ENCODE measurements around the gene SELENON. TPM values are rescaled to one million over a fixed set of nuclear protein-coding genes. Genes with fewer than 3 reads are reported as not detected.

The SELENON gene
- total RNA-seq, 1 experiment from 2014 or later: 38.6 TPM

GRCh38 chr1:25779894-25780293, 20.1 kb upstream of the SELENON start:
- intact Hi-C loops (cut with micrococcal nuclease): no loop called here
- ChIA-PET POLR2A (ENCODE audit: unreplicated experiment) (no interaction called here), CTCF (interaction anchor here (1.1 kb wide), 1 partner anchor 171 kb away, joined by 3 read pairs; no protein-coding TSS in a partner anchor)
- no peak overlapping the region for H2AFZ ChIP-seq (ENCODE audit: low read length)
- H3K79me2 ChIP-seq (ENCODE audit: low read length): no peaks in the 10 kb centered on the region
- H3K9me3 ChIP-seq (ENCODE audit: low read length): no peaks in the 10 kb centered on the region
- H3F3A ChIP-seq (ENCODE audit: low read length, unreplicated experiment): no peaks in the 10 kb centered on the region
- no peaks in the 10 kb centered on the region for H3K9me2 ChIP-seq (replicated peaks; ENCODE audit: low read length)
- H3K36me3 ChIP-seq (ENCODE audit: low read depth, low read length): no peaks in the 10 kb centered on the region
- TF ChIP-seq CTCF (conservative IDR thresholded peaks at IDR 0.05; ENCODE audit: low read depth, low read length): no peak
- TF ChIP-seq EZH2phosphoT487 (IDR thresholded peaks at IDR 0.05; ENCODE audit: borderline replicate concordance, low read length): no peak
- TF ChIP-seq EZH2 (IDR thresholded peaks at IDR 0.05; ENCODE audit: low read length, unreplicated experiment): no peak
- no peak overlapping the region for H3K27ac ChIP-seq (ENCODE audit: low read length)
- no peak overlapping the region for H3K4me2 ChIP-seq (ENCODE audit: low read length)
- BruUV-seq (replicated peaks): no TSS peak
- peaks cover 6% of the 10 kb centered on the region; the same call in 1 of the 2 replicates for H3K4me1 ChIP-seq (ENCODE audit: insufficient read depth, low read length)
- H3K9ac ChIP-seq (ENCODE audit: low read length): no peak overlapping the region
- no peak for ATAC-seq
- H3K27me3 ChIP-seq (ENCODE audit: low read length): no peaks in the 10 kb centered on the region
- H4K20me1 ChIP-seq (ENCODE audit: low read length): no peaks in the 10 kb centered on the region
- DNase-seq: no peak
- H3K4me3 ChIP-seq (ENCODE audit: low read length): no peak overlapping the region

GRCh38 chr1:25780318-25781129, 19.5 kb upstream of the SELENON start:
- Histone ChIP-seq H3K27me3 (ENCODE audit: low read length) (no peaks in the 10 kb centered on the region), H2AFZ (ENCODE audit: low read length) (no peak overlapping the region), H3K9me3 (ENCODE audit: low read length) (no peaks in the 10 kb centered on the region), H3K27ac (ENCODE audit: low read length) (no peak overlapping the region), H3K9me2 (replicated peaks; ENCODE audit: low read length) (no peaks in the 10 kb centered on the region), H3K36me3 (ENCODE audit: low read depth, low read length) (no peaks in the 10 kb centered on the region), H4K20me1 (ENCODE audit: low read length) (no peaks in the 10 kb centered on the region), H3K4me2 (ENCODE audit: low read length) (no peak overlapping the region), H3K4me3 (ENCODE audit: low read length) (no peak overlapping the region), H3K9ac (ENCODE audit: low read length) (no peak overlapping the region), H3K79me2 (ENCODE audit: low read length) (no peaks in the 10 kb centered on the region), H3F3A (ENCODE audit: low read length, unreplicated experiment) (no peaks in the 10 kb centered on the region), H3K4me1 (ENCODE audit: insufficient read depth, low read length) (peaks cover 6% of the 10 kb centered on the region; the same call in 1 of the 2 replicates)
- no TSS peak for BruUV-seq (replicated peaks)
- intact Hi-C loops (cut with micrococcal nuclease): no loop called here
- CTCF ChIA-PET: interaction anchor here (1.1 kb wide), 1 partner anchor 172 kb away, joined by 3 read pairs; no protein-coding TSS in a partner anchor
- POLR2A ChIA-PET (ENCODE audit: unreplicated experiment): no interaction called here
- TF ChIP-seq EZH2phosphoT487 (IDR thresholded peaks at IDR 0.05; ENCODE audit: borderline replicate concordance, low read length) (no peak), CTCF (conservative IDR thresholded peaks at IDR 0.05; ENCODE audit: low read depth, low read length) (no peak), EZH2 (IDR thresholded peaks at IDR 0.05; ENCODE audit: low read length, unreplicated experiment) (no peak)
- ATAC-seq (peak; percentile 72), DNase-seq (peak; percentile 48)

GRCh38 chr1:25781130-25781433, 18.9 kb upstream of the SELENON start:
- Histone ChIP-seq H3K27me3 (ENCODE audit: low read length) (no peaks in the 10 kb centered on the region), H3K4me3 (ENCODE audit: low read length) (no peak overlapping the region), H3K79me2 (ENCODE audit: low read length) (no peaks in the 10 kb centered on the region), H3K27ac (ENCODE audit: low read length) (no peak overlapping the region), H4K20me1 (ENCODE audit: low read length) (no peaks in the 10 kb centered on the region), H3K4me1 (ENCODE audit: insufficient read depth, low read length) (peaks cover 6% of the 10 kb centered on the region; the same call in 1 of the 2 replicates), H3K9me3 (ENCODE audit: low read length) (no peaks in the 10 kb centered on the region), H3K9me2 (replicated peaks; ENCODE audit: low read length) (no peaks in the 10 kb centered on the region), H3K4me2 (ENCODE audit: low read length) (no peak overlapping the region), H3K36me3 (ENCODE audit: low read depth, low read length) (no peaks in the 10 kb centered on the region), H3F3A (ENCODE audit: low read length, unreplicated experiment) (no peaks in the 10 kb centered on the region), H2AFZ (ENCODE audit: low read length) (no peak overlapping the region), H3K9ac (ENCODE audit: low read length) (no peak overlapping the region)
- ChIA-PET CTCF (interaction anchor here (1.1 kb wide), 1 partner anchor 172 kb away, joined by 3 read pairs; no protein-coding TSS in a partner anchor), POLR2A (ENCODE audit: unreplicated experiment) (no interaction called here)
- no peak for ATAC-seq
- no TSS peak for BruUV-seq (replicated peaks)
- intact Hi-C loops (cut with micrococcal nuclease): no loop called here
- no peak for DNase-seq
- TF ChIP-seq EZH2 (IDR thresholded peaks at IDR 0.05; ENCODE audit: low read length, unreplicated experiment) (no peak), CTCF (conservative IDR thresholded peaks at IDR 0.05; ENCODE audit: low read depth, low read length) (no peak), EZH2phosphoT487 (IDR thresholded peaks at IDR 0.05; ENCODE audit: borderline replicate concordance, low read length) (no peak)

Measured in PC-3 (cell line).